HG02623 (cell line): ENCODE measurements around the gene EVX2.

Experiments used
- ATAC-seq: cut with Tn5 transposase; IDR thresholded peaks from one replicate; pipeline ENCODE4 v1.9.1; 2021; ENCODE audit warnings: moderate library complexity; ENCODE audit not compliant: unreplicated experiment

EVX2 gene

DNA sequence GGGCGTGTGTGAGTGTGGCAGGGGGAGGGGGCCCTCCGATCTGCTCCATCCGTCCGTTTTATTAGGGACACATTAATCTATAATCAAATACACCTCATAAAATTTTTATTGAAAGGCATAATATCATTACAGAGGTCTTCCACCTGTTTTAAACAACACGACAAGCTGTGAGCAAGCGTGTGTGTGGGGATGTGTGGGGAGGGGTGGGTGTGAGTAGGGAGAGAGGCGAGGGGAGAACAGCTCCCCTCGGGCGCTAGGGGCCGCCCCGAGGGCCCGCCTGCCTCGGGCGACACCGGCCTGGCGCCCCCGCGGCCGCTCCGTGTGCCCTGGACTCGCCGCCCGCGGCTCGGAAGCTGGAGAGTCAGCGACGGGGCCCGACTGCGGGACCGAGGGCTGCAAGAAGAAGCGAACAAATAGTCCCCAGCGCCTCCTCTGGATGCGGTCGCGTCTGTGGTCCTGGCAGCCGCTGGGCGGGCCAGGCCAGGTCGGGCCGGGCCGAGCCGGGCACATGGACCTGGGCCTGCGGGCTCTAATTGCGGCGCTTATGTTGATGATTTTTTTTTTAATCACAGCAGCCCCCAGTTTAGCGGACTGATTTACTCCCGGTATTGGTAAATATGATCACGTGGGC lies 38.4 kb upstream of the EVX2 start:
- no peak for ATAC-seq

DNA sequence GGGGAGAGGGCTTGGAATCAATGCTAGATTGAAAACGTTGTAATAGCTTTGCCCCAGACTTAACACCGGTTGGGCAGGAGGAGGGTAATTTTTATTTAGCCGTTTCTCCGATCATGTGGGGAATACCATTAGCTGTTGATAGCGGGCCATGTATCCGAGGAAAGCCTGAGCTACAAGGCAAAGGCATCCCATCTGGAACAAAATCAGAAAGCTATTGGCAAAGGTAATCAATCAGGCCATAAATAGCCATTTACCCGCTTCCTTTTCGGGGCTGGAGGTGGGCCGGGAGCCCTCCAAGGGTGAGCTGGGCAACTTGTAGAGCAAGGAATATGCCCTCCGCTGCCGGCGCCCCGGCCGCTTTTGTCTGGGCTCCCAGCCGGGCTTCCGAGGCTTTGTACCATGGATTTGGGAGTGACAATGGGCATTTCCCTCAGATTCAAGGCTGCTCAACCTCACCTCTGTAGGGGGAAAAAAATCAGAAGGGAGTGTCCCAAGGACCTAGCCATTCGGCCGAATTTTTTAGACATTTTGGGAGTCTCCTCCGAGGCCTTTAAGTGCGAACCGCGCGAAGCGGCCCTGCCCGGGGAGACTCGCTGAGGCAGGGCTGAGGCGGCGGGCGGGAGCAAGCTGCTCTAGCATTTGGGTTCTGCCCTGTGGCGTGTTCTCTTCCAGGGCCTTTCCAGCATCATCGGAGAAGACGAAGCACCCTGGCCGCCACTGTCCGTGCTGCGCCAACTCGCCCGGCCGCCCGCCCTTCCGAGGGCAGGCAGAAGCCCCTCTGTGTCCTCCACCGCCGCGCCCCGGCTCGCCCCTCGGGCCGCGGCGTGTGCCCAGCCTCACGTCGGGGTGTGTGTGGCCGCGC lies 37.7 kb upstream of the EVX2 start:
- no peak for ATAC-seq

DNA sequence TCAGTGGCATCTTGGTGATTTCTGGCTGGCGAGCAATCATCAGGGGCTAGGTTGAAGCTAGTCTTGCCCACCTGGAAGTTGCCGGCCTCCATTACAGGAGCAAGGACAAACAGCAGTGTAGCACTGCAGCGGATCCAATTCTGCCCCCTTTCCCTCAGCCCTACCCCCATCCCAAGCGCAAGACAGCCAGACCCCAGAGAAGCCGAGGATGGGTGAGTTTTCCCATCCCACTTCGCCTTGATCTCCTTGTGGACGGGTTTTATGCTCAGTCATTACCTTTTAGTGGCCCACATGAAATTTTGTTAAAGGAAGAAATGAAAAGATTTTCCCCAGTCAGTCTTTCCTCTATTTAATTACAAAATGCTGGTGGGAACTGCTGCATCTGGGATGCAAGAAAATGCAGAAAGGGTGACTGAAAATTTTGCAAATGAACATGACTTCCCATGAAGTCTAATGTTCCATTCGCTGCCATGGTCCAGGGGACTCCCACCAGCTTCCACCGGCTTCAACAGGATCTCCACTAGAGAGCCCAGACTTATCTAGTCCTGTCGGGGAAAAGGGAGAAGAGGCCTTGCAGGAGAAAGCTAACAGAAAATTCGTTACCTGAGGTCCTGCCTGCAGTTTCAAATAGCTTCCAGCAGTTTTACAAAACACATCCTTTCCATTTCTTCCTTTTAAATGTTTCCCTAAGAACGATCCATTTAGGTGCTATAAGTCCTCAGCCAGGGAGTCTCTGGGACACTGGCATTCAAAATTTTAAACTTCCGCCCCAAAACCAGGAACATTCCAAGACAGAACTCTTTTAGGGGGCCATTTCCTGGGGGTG lies 36.8 kb upstream of the EVX2 start:
- ATAC-seq = no peak

DNA sequence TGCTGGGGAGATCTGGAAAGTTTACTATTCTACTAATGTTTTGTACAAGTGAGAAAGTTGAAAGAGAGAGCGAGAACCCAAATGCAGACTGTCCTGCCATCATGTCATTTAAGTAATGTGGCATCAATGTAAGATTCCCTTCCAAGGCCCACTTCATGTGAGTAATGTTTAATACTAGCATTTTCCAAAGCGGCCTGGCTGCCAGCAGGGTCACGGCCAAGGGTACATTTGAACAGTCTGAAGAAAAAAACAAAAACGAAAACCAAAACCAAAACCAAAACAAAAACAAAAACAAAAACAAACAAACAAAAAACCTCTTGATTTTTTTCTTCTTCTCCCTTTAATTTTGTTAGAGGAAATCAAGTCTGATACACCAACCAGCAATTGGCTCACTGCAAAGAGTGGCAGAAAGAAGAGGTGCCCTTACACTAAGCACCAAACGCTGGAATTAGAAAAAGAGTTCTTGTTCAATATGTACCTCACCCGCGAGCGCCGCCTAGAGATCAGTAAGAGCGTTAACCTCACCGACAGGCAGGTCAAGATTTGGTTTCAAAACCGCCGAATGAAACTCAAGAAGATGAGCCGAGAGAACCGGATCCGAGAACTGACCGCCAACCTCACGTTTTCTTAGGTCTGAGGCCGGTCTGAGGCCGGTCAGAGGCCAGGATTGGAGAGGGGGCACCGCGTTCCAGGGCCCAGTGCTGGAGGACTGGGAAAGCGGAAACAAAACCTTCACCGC lies 35.0 kb upstream of the EVX2 start:
- no peak for ATAC-seq

- ATAC-seq = no peak
Observed at GRCh38 chr2:176117823-176118371, 34.1 kb upstream of the EVX2 start.

GRCh38 chr2:176117162-176117822 lies 33.5 kb upstream of the EVX2 start:
- ATAC-seq = no peak

DNA sequence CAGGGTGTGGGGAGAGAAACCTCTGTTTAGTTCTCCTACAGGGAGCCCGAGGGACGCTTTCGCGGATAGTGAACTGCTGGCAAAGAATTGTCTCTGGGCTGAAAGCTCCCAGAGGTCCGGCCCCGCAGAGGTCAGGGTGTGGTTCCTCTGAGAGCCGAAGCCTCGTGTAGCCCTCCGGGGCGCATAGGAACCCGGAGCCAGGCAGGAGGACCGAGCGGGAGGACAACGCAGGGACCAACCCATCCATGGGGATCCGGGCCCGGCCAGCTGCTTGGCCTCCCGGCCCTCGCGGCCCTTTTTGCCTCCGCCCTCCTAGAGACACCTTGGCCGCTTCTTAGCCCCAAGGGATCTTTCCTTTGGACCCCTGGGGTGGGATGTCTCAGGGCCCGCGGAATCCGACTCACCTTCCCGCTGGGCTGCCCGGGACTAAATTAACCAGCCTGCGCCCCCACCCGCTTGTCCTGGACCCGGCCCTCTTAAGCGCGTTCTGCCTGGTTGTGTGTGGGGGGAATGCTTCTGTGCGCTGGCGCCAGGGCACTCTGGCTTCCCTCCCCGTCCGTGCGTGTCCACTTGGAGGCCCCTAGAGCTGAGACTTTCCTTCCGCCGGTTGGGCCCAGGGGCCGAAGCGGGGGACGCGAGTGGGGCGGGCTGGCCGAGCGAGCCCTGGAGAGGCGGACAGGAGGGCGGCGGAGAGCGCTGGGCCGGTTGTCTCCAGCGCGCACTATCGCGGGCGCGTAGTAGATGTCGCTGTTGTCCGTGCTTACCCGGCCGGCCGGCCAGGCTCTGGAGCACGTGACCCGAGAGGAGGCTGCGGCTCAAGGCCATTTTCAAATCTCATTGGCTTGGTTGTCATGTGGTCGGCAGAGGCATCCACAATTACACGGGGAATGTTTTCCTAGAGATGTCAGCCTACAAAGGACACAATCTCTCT lies 32.4 kb upstream of the EVX2 start, which contains the start of gene HOXD10:
HOXD10 (plus strand) TSS at position 896 of the 931 bp plus-strand sequence. CDS start 56 bp downstream, outside the sequence.
- ATAC-seq = no peak

- no peak for ATAC-seq
Observed at GRCh38 chr2:176114930-176115625, 31.3 kb upstream of the EVX2 start.

DNA sequence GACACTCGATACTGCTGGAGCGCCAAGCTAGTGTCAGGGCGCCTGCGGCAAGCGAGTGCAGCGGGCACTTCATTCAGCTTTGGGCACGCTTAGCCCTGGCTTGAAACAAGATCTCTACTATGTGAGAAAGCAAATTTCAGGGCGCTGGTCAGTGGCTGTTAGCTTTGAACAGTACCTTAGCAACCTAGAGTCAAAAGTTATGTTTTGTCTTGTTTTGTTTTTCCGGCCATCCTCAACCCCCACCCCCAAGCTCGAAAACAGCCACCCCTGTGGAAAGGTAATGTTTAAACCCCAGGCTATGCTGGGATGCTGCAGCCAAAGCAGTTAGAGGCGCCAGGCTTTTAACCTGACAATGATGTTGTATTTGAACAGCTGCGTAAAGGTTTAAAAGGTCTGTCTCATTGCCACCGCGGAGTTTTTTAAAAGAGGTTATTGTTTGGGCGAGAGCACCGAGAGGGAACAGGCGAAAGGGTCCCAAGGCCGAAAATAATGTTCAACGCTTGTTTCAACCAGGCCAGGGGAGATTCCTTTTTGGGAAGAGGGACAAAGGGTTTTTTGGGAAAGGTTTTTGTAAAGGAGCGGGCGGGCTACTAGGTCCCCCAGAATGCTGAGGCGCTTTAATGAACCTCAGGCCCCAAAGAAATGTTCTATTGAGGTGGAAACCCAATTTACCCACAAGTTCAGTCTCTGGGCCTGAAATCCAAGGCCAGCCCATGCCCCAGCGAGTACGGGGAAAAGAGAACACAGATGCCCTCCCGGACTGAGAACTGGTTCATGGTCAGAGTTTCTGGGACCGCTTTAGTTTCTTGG lies 30.6 kb upstream of the EVX2 start:
- ATAC-seq = no peak

DNA sequence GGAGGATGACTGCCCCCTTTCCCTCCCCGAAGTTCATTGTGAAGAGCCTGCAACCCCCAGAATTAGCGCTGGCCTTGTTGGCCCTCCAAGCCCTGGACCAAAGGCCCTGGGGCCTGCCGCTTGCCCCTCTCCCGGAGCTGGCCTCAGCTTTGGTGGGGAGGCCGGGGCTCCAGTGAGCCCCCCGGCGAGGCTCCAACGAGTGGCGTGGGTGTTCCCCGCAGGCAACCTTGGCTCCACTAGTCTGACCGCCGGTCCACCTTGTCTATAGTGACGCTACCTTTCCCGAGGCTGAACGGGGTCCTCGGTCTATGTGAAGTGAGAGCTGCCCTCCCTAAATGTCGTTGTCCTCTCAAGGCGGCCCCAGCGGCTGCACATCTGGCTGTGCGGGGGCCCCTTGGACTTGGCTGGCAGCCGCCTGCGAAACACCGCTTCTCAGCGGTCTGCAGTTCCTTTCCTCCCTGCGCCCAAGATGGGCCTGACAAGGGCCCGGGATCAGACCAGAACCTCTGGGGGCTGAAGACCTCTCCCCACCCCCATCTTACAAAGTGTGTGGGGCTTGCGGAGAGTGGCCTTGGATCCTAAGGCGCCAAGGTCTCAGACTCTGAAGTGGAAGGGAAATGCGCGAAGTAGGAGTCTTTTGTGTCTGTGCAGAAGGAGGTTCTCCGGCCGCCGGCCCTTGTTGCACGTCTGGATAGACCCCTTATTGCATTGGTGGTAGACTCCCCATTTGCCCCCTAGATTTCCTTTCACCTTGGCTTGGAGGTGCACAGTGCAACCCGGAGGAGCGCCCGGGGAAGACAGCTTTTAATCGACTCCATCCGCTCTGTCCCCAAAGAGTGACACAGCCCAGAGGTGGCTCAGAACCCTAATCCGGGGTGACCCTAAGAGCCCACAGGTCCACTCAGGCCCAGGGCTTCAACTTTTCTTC lies 28.9 kb upstream of the EVX2 start:
- no peak for ATAC-seq

DNA sequence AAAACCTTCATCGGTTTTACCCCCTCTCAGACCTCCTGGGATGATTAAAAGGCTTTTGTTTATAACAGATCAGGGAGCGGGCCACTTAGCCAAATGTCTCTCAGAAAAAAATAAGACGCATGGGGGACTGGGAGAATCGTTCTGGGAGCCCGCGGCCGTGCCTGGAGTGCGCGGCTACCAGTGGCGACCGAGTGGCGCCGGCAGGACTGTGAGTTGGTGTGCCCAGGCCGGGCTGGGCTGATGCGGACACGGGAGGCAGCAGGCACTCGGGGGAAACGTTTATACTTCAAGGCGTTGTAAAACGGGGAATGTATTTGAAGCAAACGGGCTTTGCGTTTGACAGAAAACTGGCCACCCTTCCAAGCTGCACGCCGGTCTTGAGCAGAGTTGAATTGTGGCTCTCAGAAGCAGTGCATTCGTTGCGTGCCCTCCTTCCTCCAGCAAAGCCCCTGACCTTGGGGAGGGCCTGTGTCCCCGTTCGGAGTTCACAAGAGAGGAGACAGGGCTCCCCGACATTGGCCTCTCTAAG lies 28.1 kb upstream of the EVX2 start:
- no peak for ATAC-seq

GRCh38 chr2:176111309-176111663 lies 27.5 kb upstream of the EVX2 start:
- ATAC-seq = no peak

GRCh38 chr2:176110415-176111308 lies 26.9 kb upstream of the EVX2 start:
- no peak for ATAC-seq

GRCh38 chr2:176109946-176110345 lies 26.2 kb upstream of the EVX2 start:
- ATAC-seq = no peak

DNA sequence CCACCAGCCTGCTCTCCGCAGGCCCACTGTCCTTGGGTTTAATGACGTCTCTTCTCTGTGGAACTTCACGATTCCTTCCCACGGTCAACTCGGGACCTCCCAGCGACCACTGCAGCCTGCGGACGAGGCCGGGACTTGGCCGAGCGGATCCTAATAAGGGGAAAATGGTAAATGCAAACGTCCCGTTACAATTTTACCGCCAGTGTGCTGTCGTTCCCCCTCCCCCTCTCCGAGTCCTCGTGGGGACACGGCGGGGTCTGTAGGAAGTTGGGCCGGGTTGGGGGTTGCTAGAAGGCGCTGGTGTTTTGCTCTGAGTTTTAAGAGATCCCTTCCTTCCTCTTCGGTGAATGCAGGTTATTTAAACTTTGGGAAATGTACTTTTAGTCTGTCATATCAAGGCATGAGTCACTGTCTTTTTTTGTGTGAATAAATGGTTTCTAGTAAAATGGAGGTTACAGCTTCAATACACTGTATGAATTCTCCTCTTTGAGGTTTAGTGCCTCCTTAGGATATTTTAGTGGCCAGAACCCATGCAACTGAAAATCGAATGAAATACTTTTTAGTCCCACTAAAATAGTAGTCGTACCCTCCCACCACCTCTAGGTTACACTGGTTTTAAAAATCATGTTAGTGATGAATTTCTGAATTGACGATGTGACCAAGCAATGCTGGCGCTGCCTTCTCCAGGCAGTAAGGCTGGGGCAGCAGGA lies 25.6 kb upstream of the EVX2 start:
- ATAC-seq = no peak
